Calu3 (cell line): ENCODE measurements around the gene CXCL5. TPM values are rescaled to one million over a fixed set of nuclear protein-coding genes. Genes with fewer than 3 reads are reported as not detected.

Experiments used
- BruUV-seq: library from RNA; stranded (reverse); fragments of 400-500 nt; replicated peaks from 2 replicates; lab custom pipeline; 2021; lab: Mats Ljungman, UMichigan
- CTCF ChIA-PET: fragments of 300-600 bp; sonication (Branson Sonifier 250); formaldehyde crosslinking; loops from one replicate; lab custom pipeline; 2022; ENCODE audit warnings: antibody characterized with exemption; lab: Charles Lee
- DNase-seq: peaks from one replicate; pipeline ENCODE4 v3.0.0; 2022
- H3K27ac Mint-ChIP-seq: one replicate; pipeline ENCODE4 v1.8.0; 2022; ENCODE audit warnings: mixed read lengths; ENCODE audit not compliant: unreplicated experiment
- H3K27me3 Mint-ChIP-seq: one replicate; pipeline ENCODE4 v1.8.0; 2022; ENCODE audit warnings: mixed read lengths; ENCODE audit not compliant: unreplicated experiment
- H3K36me3 Mint-ChIP-seq: one replicate; pipeline ENCODE4 v1.8.0; 2022; ENCODE audit warnings: mild to moderate bottlenecking, moderate library complexity, mixed read lengths; ENCODE audit not compliant: insufficient read depth, unreplicated experiment
- H3K4me1 Mint-ChIP-seq: one replicate; pipeline ENCODE4 v1.8.0; 2022; ENCODE audit warnings: mild to moderate bottlenecking, low read depth, mixed read lengths; ENCODE audit not compliant: unreplicated experiment
- H3K4me3 Mint-ChIP-seq: one replicate; pipeline ENCODE4 v1.8.0; 2022; ENCODE audit warnings: mild to moderate bottlenecking, low read depth, moderate library complexity, mixed read lengths; ENCODE audit not compliant: unreplicated experiment
- H3K9me3 Mint-ChIP-seq: one replicate; pipeline ENCODE4 v1.8.0; 2022; ENCODE audit warnings: low read depth, mixed read lengths; ENCODE audit not compliant: unreplicated experiment
- intact Hi-C: fragments of 100-400 bp; cut with micrococcal nuclease; formaldehyde crosslinking; loops from one replicate; pipeline ENCODE4 v1.10.0; 2022; ENCODE audit not compliant: unreplicated experiment
- total RNA-seq: library from RNA; stranded (reverse); gene quantifications from 2 replicates; pipeline ENCODE4 v1.2.3, GENCODE V29; 2022
- TF ChIP-seq, protein P1 (sequence below): fragments of 200-600 bp; IDR thresholded peaks from one replicate; pipeline ENCODE4 v1.8.0; 2022; ENCODE audit warnings: antibody characterized with exemption; ENCODE audit not compliant: unreplicated experiment

The CXCL5 gene
- total RNA-seq, 1 experiment from 2014 or later: 1,906 TPM

DNA sequence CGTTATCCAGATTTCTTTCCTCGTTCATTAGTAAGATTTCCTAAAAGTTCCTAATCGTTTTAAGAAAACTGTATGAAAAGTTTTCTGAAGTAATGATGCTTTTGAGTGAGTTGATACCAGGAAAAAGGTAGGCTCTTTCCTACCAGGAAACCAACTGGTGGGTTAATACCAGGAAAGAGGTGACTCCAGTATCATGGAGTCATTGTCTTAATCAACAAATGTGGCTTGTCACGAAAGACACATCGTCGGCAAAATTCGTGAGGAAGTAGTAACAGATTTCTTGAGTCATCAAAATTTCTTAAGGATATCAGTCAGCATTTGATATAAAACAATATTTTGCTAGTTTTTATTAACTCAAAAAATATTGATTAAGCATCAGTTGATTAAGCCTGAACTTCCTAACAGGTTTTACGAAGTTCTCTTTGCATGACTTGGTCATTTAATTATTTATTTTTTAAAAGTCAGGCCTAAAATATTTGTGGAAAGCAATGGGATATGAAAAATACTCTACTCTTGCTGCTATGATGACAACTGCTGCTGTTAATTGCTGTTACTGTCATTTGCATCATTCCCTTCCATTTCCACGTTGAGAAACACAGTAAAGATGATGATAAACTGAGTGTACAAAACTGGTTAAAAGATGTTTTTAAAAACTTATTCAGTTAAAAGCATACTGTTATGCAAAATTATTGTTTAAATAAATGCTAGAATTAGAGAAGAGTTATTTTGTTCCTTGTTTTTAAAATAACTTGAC is 7.3 kb downstream of the CXCL5 start:
- intact Hi-C loops: loop anchor here (5.0 to 10.0 kb wide), 2 partner anchors 49 to 116 kb away; no protein-coding TSS in a partner anchor
- Mint-ChIP-seq H3K27ac (no peak overlapping the region), H3K4me1 (peaks cover 24% of the 10 kb centered on the region), H3K36me3 (peaks cover 22% of the 10 kb centered on the region), H3K27me3 (no peaks in the 10 kb centered on the region), H3K4me3 (no peak overlapping the region), H3K9me3 (no peaks in the 10 kb centered on the region)
- DNase-seq: no peak
- TF ChIP-seq, protein P1, sequence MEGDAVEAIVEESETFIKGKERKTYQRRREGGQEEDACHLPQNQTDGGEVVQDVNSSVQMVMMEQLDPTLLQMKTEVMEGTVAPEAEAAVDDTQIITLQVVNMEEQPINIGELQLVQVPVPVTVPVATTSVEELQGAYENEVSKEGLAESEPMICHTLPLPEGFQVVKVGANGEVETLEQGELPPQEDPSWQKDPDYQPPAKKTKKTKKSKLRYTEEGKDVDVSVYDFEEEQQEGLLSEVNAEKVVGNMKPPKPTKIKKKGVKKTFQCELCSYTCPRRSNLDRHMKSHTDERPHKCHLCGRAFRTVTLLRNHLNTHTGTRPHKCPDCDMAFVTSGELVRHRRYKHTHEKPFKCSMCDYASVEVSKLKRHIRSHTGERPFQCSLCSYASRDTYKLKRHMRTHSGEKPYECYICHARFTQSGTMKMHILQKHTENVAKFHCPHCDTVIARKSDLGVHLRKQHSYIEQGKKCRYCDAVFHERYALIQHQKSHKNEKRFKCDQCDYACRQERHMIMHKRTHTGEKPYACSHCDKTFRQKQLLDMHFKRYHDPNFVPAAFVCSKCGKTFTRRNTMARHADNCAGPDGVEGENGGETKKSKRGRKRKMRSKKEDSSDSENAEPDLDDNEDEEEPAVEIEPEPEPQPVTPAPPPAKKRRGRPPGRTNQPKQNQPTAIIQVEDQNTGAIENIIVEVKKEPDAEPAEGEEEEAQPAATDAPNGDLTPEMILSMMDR: no peak
- BruUV-seq: no TSS peak
- CTCF ChIA-PET: no interaction called here

DNA sequence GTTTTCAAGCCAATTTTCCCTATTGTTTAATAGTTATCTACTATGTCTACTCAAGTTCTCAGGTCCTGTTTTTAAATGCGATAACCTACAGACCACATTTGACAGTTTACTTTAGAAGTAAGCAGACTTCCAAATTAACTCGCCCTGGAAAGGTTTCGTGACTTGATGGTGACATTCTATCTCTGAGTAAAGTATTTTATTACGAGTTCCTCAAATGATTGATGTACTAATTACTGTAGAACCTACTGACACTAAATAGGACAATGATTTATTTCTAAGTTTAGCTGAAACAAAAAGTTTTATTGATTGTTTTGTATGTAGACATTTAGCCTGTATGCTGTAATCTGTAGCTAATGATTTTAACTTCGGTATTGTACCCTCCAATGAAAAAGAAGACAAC is 8.5 kb downstream of the CXCL5 start:
- CTCF ChIA-PET: no interaction called here
- intact Hi-C loops: loop anchor here (5.0 to 10.0 kb wide), 2 partner anchors 48 to 115 kb away; no protein-coding TSS in a partner anchor

DNA sequence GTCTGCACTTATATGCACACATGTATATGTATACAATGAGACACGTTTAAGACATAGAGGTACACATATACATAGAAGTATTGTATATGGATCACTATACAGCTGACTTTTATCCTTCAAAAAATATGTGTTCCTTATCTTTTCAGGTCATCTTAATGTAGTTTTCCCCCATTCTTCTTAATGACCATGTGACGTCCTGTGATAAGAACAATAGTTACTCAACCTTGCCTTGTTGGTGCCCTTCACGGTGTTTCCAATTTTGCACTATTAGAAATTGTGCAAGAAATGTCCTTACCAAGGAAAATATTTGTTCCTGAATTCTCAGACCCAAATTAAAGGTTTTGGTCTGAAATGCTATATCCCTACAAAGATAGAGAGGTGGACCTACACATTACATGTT is 9.4 kb downstream of the CXCL5 start:
- Mint-ChIP-seq H3K9me3 (no peaks in the 10 kb centered on the region), H3K4me1 (peaks cover 9% of the 10 kb centered on the region), H3K36me3 (peaks cover 2% of the 10 kb centered on the region), H3K4me3 (no peak overlapping the region), H3K27me3 (no peaks in the 10 kb centered on the region), H3K27ac (no peak overlapping the region)
- TF ChIP-seq, protein P1: no peak
- no TSS peak for BruUV-seq
- CTCF ChIA-PET: no interaction called here
- intact Hi-C loops: no loop called here
- no peak for DNase-seq

More for the DNA sequence above, 8.5 kb downstream of the CXCL5 start:
- BruUV-seq: no TSS peak
- no peak for DNase-seq
- TF ChIP-seq, protein P1: no peak
- Mint-ChIP-seq H3K27me3 (no peaks in the 10 kb centered on the region), H3K27ac (no peak overlapping the region), H3K9me3 (no peaks in the 10 kb centered on the region), H3K36me3 (peaks cover 11% of the 10 kb centered on the region), H3K4me3 (no peak overlapping the region), H3K4me1 (peaks cover 18% of the 10 kb centered on the region)

DNA sequence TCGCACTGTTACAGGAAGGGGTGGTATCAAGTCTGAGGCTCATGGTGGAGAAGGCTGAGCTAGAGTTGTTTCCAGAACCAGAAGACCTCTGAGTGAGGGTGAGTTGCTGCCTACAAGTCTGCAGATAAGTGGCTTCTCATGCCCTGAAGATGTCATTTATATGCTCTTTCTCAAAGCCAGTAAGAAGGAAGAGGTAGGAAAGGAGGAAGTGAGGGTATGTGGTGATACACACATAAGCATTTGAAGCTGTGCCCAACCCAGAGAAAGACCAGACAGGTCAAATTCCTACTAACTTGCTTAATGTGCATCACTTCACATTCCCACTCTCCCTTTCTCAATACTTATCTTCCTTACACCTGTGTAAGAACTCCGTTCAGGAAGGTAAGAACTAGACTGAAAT is 10.4 kb downstream of the CXCL5 start, which contains the start of gene PPBP:
Gene PPBP (minus strand): TSS at position 130 of the 400 bp plus-strand sequence. CDS start 87 bp downstream, at position 43.
- Mint-ChIP-seq H3K27ac (no peak within 1 kb of the TSS), H3K4me3 (no peak within 1 kb of the TSS), H3K4me1 (peaks cover 8% of the 10 kb centered on the region), H3K36me3 (no peaks in the 10 kb centered on the region), H3K9me3 (no peaks in the 10 kb centered on the region), H3K27me3 (no peaks in the 10 kb centered on the region)
- intact Hi-C loops: no loop called here
- BruUV-seq: no TSS peak
- CTCF ChIA-PET: no interaction called here
- no peak for DNase-seq
- TF ChIP-seq, protein P1: no peak
